ENCODE measurements around the gene ZZZ3. TPM values are rescaled to one million over a fixed set of nuclear protein-coding genes. Genes with fewer than 3 reads are reported as not detected.

The ZZZ3 gene
- total and polyA plus RNA-seq, 2 experiments from 2014 or later: 43.8 to 72.6 TPM

DNA sequence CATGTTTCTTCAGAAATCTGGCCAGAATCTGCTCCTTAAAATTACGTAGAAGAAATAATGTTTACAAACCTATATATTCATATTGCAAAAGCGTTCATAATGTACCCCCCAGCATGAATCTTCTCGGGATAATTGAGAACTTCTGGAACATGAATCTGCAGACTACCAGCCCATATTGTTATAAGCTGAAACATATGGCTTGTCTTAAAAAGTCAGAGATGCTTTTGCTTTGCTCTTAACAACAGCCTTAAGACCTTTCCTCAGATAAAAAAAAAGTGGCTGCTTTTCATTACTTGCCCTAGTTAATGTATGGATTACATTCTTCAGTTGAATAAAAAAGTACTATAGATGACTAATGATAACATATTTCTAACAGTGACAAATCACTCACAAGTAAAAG, 15.0 kb upstream of the ZZZ3 start:
- DNase-seq: no peak
- no peak overlapping the region for H3K4me3 ChIP-seq
- H4K20me1 ChIP-seq (ENCODE audit: insufficient read depth): no peaks in the 10 kb centered on the region
- WGBS, 2 experiments (ENCODE audit: low coverage in 1 of 2, low lambda C conversion rate in 2 of 2, missing lambda C conversion rate in 2 of 2): 69 to 73% methylated on average over 3 of the region's 3 CpGs
- H3K9me2 ChIP-seq (ENCODE audit: insufficient read depth): no peaks in the 10 kb centered on the region
- H3F3A ChIP-seq (ENCODE audit: insufficient read depth): no peaks in the 10 kb centered on the region
- H3K27me3 ChIP-seq (replicated peaks; ENCODE audit: insufficient read depth): no peaks in the 10 kb centered on the region
- no peaks in the 10 kb centered on the region for H3K9me3 ChIP-seq (ENCODE audit: low read depth)
- H3K4me2 ChIP-seq (ENCODE audit: unreplicated experiment): no peak overlapping the region
- H3K27ac ChIP-seq: no peak overlapping the region
- in situ Hi-C loops (cut with MboI): loop anchor here (25.0 kb wide), 1 partner anchor 1535 kb away; no protein-coding TSS in a partner anchor
- no peaks in the 10 kb centered on the region for H3K4me1 ChIP-seq (ENCODE audit: insufficient read depth)
- H3K9ac ChIP-seq: no peak overlapping the region
- peaks cover 32% of the 10 kb centered on the region for H3K36me3 ChIP-seq (ENCODE audit: low read depth)
- no peak overlapping the region for H2AFZ ChIP-seq
- TF ChIP-seq EZH2phosphoT487 (IDR thresholded peaks at IDR 0.05; ENCODE audit: insufficient read depth, low read depth) (no peak), EZH2 (IDR thresholded peaks at IDR 0.05; ENCODE audit: insufficient read depth, poor library complexity, severe bottlenecking) (no peak)
- H3K79me2 ChIP-seq (ENCODE audit: insufficient read depth): no peaks in the 10 kb centered on the region

DNA sequence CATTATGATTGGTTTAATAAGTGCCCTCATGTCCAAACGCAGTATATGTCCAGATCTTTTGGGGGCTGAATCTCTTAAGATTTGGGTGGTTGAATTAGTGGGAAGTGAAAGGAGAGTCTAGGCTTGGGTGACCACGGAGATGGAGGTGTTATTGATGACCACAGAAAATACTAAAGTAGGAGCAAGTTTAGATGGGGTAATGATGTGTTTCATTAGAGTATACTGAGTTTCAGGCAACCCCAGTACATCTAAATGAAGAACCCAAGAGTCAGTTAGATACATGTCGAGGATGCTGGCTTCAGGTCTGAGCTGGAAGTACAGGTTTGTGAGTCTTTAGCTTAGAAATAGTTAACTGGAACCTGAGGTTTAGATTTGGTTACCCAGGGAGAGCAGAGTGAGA, 6.5 kb upstream of the ZZZ3 start:
- H3K9me2 ChIP-seq (ENCODE audit: insufficient read depth): no peaks in the 10 kb centered on the region
- H3K27me3 ChIP-seq (replicated peaks; ENCODE audit: insufficient read depth): no peaks in the 10 kb centered on the region
- no peak overlapping the region for H3K27ac ChIP-seq
- peaks cover 11% of the 10 kb centered on the region; the same call in 1 of the 2 replicates for H3K36me3 ChIP-seq (ENCODE audit: low read depth)
- H4K20me1 ChIP-seq (ENCODE audit: insufficient read depth): no peaks in the 10 kb centered on the region
- H3K79me2 ChIP-seq (ENCODE audit: insufficient read depth): no peaks in the 10 kb centered on the region
- H3K4me2 ChIP-seq (ENCODE audit: unreplicated experiment): no peak overlapping the region
- no peak overlapping the region for H3K9ac ChIP-seq
- H3K4me3 ChIP-seq: no peak overlapping the region
- DNase-seq: no peak
- 80% methylated on average over 3 of the region's 3 CpGs for WGBS, 2 experiments (ENCODE audit: low coverage in 1 of 2, low lambda C conversion rate in 2 of 2, missing lambda C conversion rate in 2 of 2)
- peaks cover 29% of the 10 kb centered on the region for H3F3A ChIP-seq (ENCODE audit: insufficient read depth)
- H3K4me1 ChIP-seq (ENCODE audit: insufficient read depth): peaks cover 12% of the 10 kb centered on the region
- in situ Hi-C loops (cut with MboI): loop anchor here (10.0 to 25.0 kb wide), 2 partner anchors 534 to 1527 kb away; no protein-coding TSS in a partner anchor
- no peaks in the 10 kb centered on the region for H3K9me3 ChIP-seq (ENCODE audit: low read depth)
- H2AFZ ChIP-seq: no peak overlapping the region
- no peak for TF ChIP-seq EZH2 (IDR thresholded peaks at IDR 0.05; ENCODE audit: insufficient read depth, poor library complexity, severe bottlenecking)
- TF ChIP-seq EZH2phosphoT487 (IDR thresholded peaks at IDR 0.05; ENCODE audit: insufficient read depth, low read depth): no peak

DNA sequence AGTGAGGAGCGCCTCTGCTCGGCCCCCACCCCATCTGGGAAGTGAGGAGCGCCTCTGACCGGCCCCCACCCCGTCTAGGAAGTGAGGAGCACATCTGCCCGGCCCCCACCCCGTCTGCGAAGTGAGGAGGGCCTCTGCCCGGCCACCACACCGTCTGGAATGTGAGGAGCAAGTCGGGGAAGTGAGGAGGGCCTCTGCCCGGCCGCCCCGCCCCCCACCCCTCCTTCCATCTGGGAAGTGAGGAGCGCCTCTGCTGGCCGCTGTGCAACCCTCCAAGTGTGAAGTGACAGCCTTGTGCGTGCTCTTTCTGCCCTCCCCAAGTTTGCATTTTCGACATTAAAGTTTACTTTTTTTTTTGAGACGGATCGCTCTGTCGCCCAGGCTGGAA, 5.1 kb upstream of the ZZZ3 start:
- 0 out of 2 replicates have a peak overlapping the region, but pooled peaks have one; percentile 18 for H3K9ac ChIP-seq
- no peaks in the 10 kb centered on the region for H3K9me2 ChIP-seq (ENCODE audit: insufficient read depth)
- H3K4me3 ChIP-seq: peak overlapping the region; percentile 29
- H3K27me3 ChIP-seq (replicated peaks; ENCODE audit: insufficient read depth): no peaks in the 10 kb centered on the region
- DNase-seq: peak; percentile 46
- H3K36me3 ChIP-seq (ENCODE audit: low read depth): peaks cover 8% of the 10 kb centered on the region; the same call in 1 of the 2 replicates
- no peaks in the 10 kb centered on the region for H3K9me3 ChIP-seq (ENCODE audit: low read depth)
- TF ChIP-seq EZH2 (IDR thresholded peaks at IDR 0.05; ENCODE audit: insufficient read depth, poor library complexity, severe bottlenecking) (no peak), EZH2phosphoT487 (IDR thresholded peaks at IDR 0.05; ENCODE audit: insufficient read depth, low read depth) (no peak)
- 26 to 38% methylated on average over 3 to 21 of the region's 21 CpGs for WGBS, 2 experiments (ENCODE audit: low coverage in 1 of 2, low lambda C conversion rate in 2 of 2, missing lambda C conversion rate in 2 of 2)
- no peak overlapping the region for H3K4me2 ChIP-seq (ENCODE audit: unreplicated experiment)
- in situ Hi-C loops (cut with MboI): loop anchor here (10.0 to 25.0 kb wide), 2 partner anchors 533 to 1525 kb away; no protein-coding TSS in a partner anchor
- peak overlapping the region; percentile 49 for H2AFZ ChIP-seq
- H3F3A ChIP-seq (ENCODE audit: insufficient read depth): peaks cover 32% of the 10 kb centered on the region
- no peaks in the 10 kb centered on the region for H3K79me2 ChIP-seq (ENCODE audit: insufficient read depth)
- peaks cover 15% of the 10 kb centered on the region for H3K4me1 ChIP-seq (ENCODE audit: insufficient read depth)
- H4K20me1 ChIP-seq (ENCODE audit: insufficient read depth): no peaks in the 10 kb centered on the region
- H3K27ac ChIP-seq: no peak overlapping the region

GRCh38 chr1:77686796-77687518, 4.5 kb upstream of the ZZZ3 start:
- Histone ChIP-seq H3K4me3 (no peak overlapping the region), H2AFZ (peak overlapping the region; percentile 49; the same call in 1 of the 2 replicates), H3K27ac (no peak overlapping the region), H3F3A (ENCODE audit: insufficient read depth) (peaks cover 35% of the 10 kb centered on the region), H4K20me1 (ENCODE audit: insufficient read depth) (no peaks in the 10 kb centered on the region), H3K9ac (0 out of 2 replicates have a peak overlapping the region, but pooled peaks have one; percentile 18), H3K36me3 (ENCODE audit: low read depth) (peaks cover 5% of the 10 kb centered on the region; the same call in 1 of the 2 replicates), H3K79me2 (ENCODE audit: insufficient read depth) (peaks cover 4% of the 10 kb centered on the region), H3K9me3 (ENCODE audit: low read depth) (no peaks in the 10 kb centered on the region), H3K27me3 (replicated peaks; ENCODE audit: insufficient read depth) (no peaks in the 10 kb centered on the region), H3K9me2 (ENCODE audit: insufficient read depth) (no peaks in the 10 kb centered on the region), H3K4me1 (ENCODE audit: insufficient read depth) (peaks cover 15% of the 10 kb centered on the region), H3K4me2 (ENCODE audit: unreplicated experiment) (no peak overlapping the region)
- 84 to 89% methylated on average over 18 to 33 of the region's 33 CpGs for WGBS, 2 experiments (ENCODE audit: low coverage in 1 of 2, low lambda C conversion rate in 2 of 2, missing lambda C conversion rate in 2 of 2)
- DNase-seq: no peak
- in situ Hi-C loops (cut with MboI): loop anchor here (10.0 to 25.0 kb wide), 2 partner anchors 532 to 1525 kb away; no protein-coding TSS in a partner anchor
- TF ChIP-seq EZH2phosphoT487 (IDR thresholded peaks at IDR 0.05; ENCODE audit: insufficient read depth, low read depth): no peak
- no peak for TF ChIP-seq EZH2 (IDR thresholded peaks at IDR 0.05; ENCODE audit: insufficient read depth, poor library complexity, severe bottlenecking)

Data from GM23248 (cell line).